ENCODE results near the gene NLRC5.
"Not testable (repeated sequence)": the region's sequence is repeated elsewhere in the genome, so short reads cannot be mapped to it uniquely, and the experiment has no call there.

NLRC5 gene

GRCh38 chr16:56973899-56974298 is 15.5 kb upstream of the NLRC5 start:
- H3K4me1 ChIP-seq (ENCODE audit: control insufficient read depth, insufficient read depth, low read length, unreplicated experiment); H3K27me3 ChIP-seq (ENCODE audit: insufficient read depth, low read length); H3K36me3 ChIP-seq (ENCODE audit: insufficient read depth, low read length); H2AFZ ChIP-seq (ENCODE audit: low read length, unreplicated experiment); H3K27ac ChIP-seq (ENCODE audit: low read depth, low read length); H3K79me2 ChIP-seq (ENCODE audit: control insufficient read depth, insufficient read depth, low read length, unreplicated experiment); H3K4me3 ChIP-seq (ENCODE audit: low read depth, low read length): not testable (repeated sequence)

GRCh38 chr16:56974549-56975300 is 14.6 kb upstream of the NLRC5 start:
- peaks cover 4% of the 10 kb centered on the region for H3K4me1 ChIP-seq (ENCODE audit: control insufficient read depth, insufficient read depth, low read length, unreplicated experiment)
- no peak overlapping the region for H3K27ac ChIP-seq (ENCODE audit: low read depth, low read length)
- H3K36me3 ChIP-seq (ENCODE audit: insufficient read depth, low read length), result no peaks in the 10 kb centered on the region
- H3K27me3 ChIP-seq (ENCODE audit: insufficient read depth, low read length), result no peaks in the 10 kb centered on the region
- H3K4me3 ChIP-seq (ENCODE audit: low read depth, low read length), result no peak overlapping the region
- no peaks in the 10 kb centered on the region for H3K79me2 ChIP-seq (ENCODE audit: control insufficient read depth, insufficient read depth, low read length, unreplicated experiment)
- H2AFZ ChIP-seq (ENCODE audit: low read length, unreplicated experiment), result no peak overlapping the region

- H3K4me1 ChIP-seq (ENCODE audit: control insufficient read depth, insufficient read depth, low read length, unreplicated experiment), result peaks cover 4% of the 10 kb centered on the region
- H3K27ac ChIP-seq (ENCODE audit: low read depth, low read length), result no peak overlapping the region
- no peaks in the 10 kb centered on the region for H3K27me3 ChIP-seq (ENCODE audit: insufficient read depth, low read length)
- H3K79me2 ChIP-seq (ENCODE audit: control insufficient read depth, insufficient read depth, low read length, unreplicated experiment), result no peaks in the 10 kb centered on the region
- H3K4me3 ChIP-seq (ENCODE audit: low read depth, low read length), result no peak overlapping the region
- H3K36me3 ChIP-seq (ENCODE audit: insufficient read depth, low read length), result no peaks in the 10 kb centered on the region
- H2AFZ ChIP-seq (ENCODE audit: low read length, unreplicated experiment), result no peak overlapping the region
Measured at GRCh38 chr16:56975714-56976113, 13.6 kb upstream of the NLRC5 start.

- peaks cover 4% of the 10 kb centered on the region for H3K4me1 ChIP-seq (ENCODE audit: control insufficient read depth, insufficient read depth, low read length, unreplicated experiment)
Measured at GRCh38 chr16:56977216-56977615, 12.1 kb upstream of the NLRC5 start.

GRCh38 chr16:56977823-56978430 is 11.4 kb upstream of the NLRC5 start:
- H2AFZ ChIP-seq (ENCODE audit: low read length, unreplicated experiment), result no peak overlapping the region
- no peak overlapping the region for H3K4me3 ChIP-seq (ENCODE audit: low read depth, low read length)
- no peaks in the 10 kb centered on the region for H3K27me3 ChIP-seq (ENCODE audit: insufficient read depth, low read length)
- no peaks in the 10 kb centered on the region for H3K79me2 ChIP-seq (ENCODE audit: control insufficient read depth, insufficient read depth, low read length, unreplicated experiment)
- no peaks in the 10 kb centered on the region for H3K4me1 ChIP-seq (ENCODE audit: control insufficient read depth, insufficient read depth, low read length, unreplicated experiment)
- H3K36me3 ChIP-seq (ENCODE audit: insufficient read depth, low read length), result no peaks in the 10 kb centered on the region
- H3K27ac ChIP-seq (ENCODE audit: low read depth, low read length), result no peak overlapping the region

More at GRCh38 chr16:56977216-56977615, 12.1 kb upstream of the NLRC5 start:
- H3K27ac ChIP-seq (ENCODE audit: low read depth, low read length), result no peak overlapping the region
- H3K79me2 ChIP-seq (ENCODE audit: control insufficient read depth, insufficient read depth, low read length, unreplicated experiment), result no peaks in the 10 kb centered on the region
- H3K4me3 ChIP-seq (ENCODE audit: low read depth, low read length), result no peak overlapping the region
- H2AFZ ChIP-seq (ENCODE audit: low read length, unreplicated experiment), result no peak overlapping the region
- H3K27me3 ChIP-seq (ENCODE audit: insufficient read depth, low read length), result no peaks in the 10 kb centered on the region
- H3K36me3 ChIP-seq (ENCODE audit: insufficient read depth, low read length), result no peaks in the 10 kb centered on the region

- H3K4me1 ChIP-seq (ENCODE audit: control insufficient read depth, insufficient read depth, low read length, unreplicated experiment), result peaks cover 5% of the 10 kb centered on the region
Measured at GRCh38 chr16:56980201-56980535, 9.2 kb upstream of the NLRC5 start.

GRCh38 chr16:56980792-56981724 is 8.3 kb upstream of the NLRC5 start:
- Histone ChIP-seq H3K79me2 (ENCODE audit: control insufficient read depth, insufficient read depth, low read length, unreplicated experiment) (peaks cover 10% of the 10 kb centered on the region), H3K27ac (ENCODE audit: low read depth, low read length) (no peak overlapping the region), H2AFZ (ENCODE audit: low read length, unreplicated experiment) (no peak overlapping the region), H3K27me3 (ENCODE audit: insufficient read depth, low read length) (no peaks in the 10 kb centered on the region), H3K4me1 (ENCODE audit: control insufficient read depth, insufficient read depth, low read length, unreplicated experiment) (peaks cover 13% of the 10 kb centered on the region), H3K36me3 (ENCODE audit: insufficient read depth, low read length) (no peaks in the 10 kb centered on the region), H3K4me3 (ENCODE audit: low read depth, low read length) (no peak overlapping the region)

More at GRCh38 chr16:56980201-56980535, 9.2 kb upstream of the NLRC5 start:
- no peak overlapping the region for H3K4me3 ChIP-seq (ENCODE audit: low read depth, low read length)
- H3K27ac ChIP-seq (ENCODE audit: low read depth, low read length), result no peak overlapping the region
- peaks cover 9% of the 10 kb centered on the region for H3K79me2 ChIP-seq (ENCODE audit: control insufficient read depth, insufficient read depth, low read length, unreplicated experiment)
- H3K27me3 ChIP-seq (ENCODE audit: insufficient read depth, low read length), result no peaks in the 10 kb centered on the region
- H3K36me3 ChIP-seq (ENCODE audit: insufficient read depth, low read length), result no peaks in the 10 kb centered on the region
- no peak overlapping the region for H2AFZ ChIP-seq (ENCODE audit: low read length, unreplicated experiment)

- Histone ChIP-seq H2AFZ (ENCODE audit: low read length, unreplicated experiment) (no peak overlapping the region), H3K27me3 (ENCODE audit: insufficient read depth, low read length) (no peaks in the 10 kb centered on the region), H3K4me1 (ENCODE audit: control insufficient read depth, insufficient read depth, low read length, unreplicated experiment) (peaks cover 19% of the 10 kb centered on the region), H3K79me2 (ENCODE audit: control insufficient read depth, insufficient read depth, low read length, unreplicated experiment) (peaks cover 13% of the 10 kb centered on the region), H3K27ac (ENCODE audit: low read depth, low read length) (no peak overlapping the region), H3K36me3 (ENCODE audit: insufficient read depth, low read length) (no peaks in the 10 kb centered on the region), H3K4me3 (ENCODE audit: low read depth, low read length) (no peak overlapping the region)
Measured at GRCh38 chr16:56981729-56982271, 7.6 kb upstream of the NLRC5 start.

GRCh38 chr16:56982695-56983094 is 6.7 kb upstream of the NLRC5 start:
- Histone ChIP-seq H2AFZ (ENCODE audit: low read length, unreplicated experiment) (no peak overlapping the region), H3K79me2 (ENCODE audit: control insufficient read depth, insufficient read depth, low read length, unreplicated experiment) (peaks cover 17% of the 10 kb centered on the region), H3K27ac (ENCODE audit: low read depth, low read length) (no peak overlapping the region), H3K4me3 (ENCODE audit: low read depth, low read length) (no peak overlapping the region), H3K4me1 (ENCODE audit: control insufficient read depth, insufficient read depth, low read length, unreplicated experiment) (peaks cover 19% of the 10 kb centered on the region), H3K27me3 (ENCODE audit: insufficient read depth, low read length) (no peaks in the 10 kb centered on the region), H3K36me3 (ENCODE audit: insufficient read depth, low read length) (no peaks in the 10 kb centered on the region)

- H3K4me1 ChIP-seq (ENCODE audit: control insufficient read depth, insufficient read depth, low read length, unreplicated experiment), result peaks cover 24% of the 10 kb centered on the region
- H3K27me3 ChIP-seq (ENCODE audit: insufficient read depth, low read length), result no peaks in the 10 kb centered on the region
- no peak overlapping the region for H3K4me3 ChIP-seq (ENCODE audit: low read depth, low read length)
- H3K79me2 ChIP-seq (ENCODE audit: control insufficient read depth, insufficient read depth, low read length, unreplicated experiment), result peaks cover 23% of the 10 kb centered on the region
- H3K27ac ChIP-seq (ENCODE audit: low read depth, low read length), result no peak overlapping the region
- H3K36me3 ChIP-seq (ENCODE audit: insufficient read depth, low read length), result no peaks in the 10 kb centered on the region
- no peak overlapping the region for H2AFZ ChIP-seq (ENCODE audit: low read length, unreplicated experiment)
Measured at GRCh38 chr16:56983211-56983751, 6.1 kb upstream of the NLRC5 start.

Data from ACC112 (cell line).